Fibroblast of skin of left quadriceps (primary cell): ENCODE results near the gene STXBP1.

ENCODE experiments used
- DNase-seq, 2 experiments: peaks; one replicate each; pipeline ENCODE4 v3.0.0-alpha.2; 2013; ENCODE audit warnings: low read depth in 2 of 2

Gene STXBP1

DNA sequence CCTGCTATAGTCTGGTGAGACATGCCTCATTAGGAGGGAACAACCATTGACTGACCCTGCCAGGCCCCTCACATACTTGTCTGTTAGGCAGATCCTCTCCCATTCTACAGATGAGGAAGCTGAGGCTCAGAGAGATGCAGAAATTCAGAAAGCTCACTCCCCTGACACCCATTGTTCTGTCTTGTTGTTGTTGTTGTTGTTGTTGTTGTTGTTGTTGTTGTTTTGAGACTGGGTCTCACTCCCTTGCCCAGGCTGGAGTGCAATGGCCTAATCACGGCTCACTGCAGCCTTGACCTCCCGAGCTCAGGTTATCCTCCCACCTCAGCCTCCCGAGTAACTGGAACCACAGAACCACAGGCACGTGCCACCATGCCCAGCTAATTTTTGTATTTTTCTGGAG lies 81.6 kb downstream of the STXBP1 start:
- DNase-seq = no peak

GRCh38 chr9:127694890-127695720 lies 83.0 kb downstream of the STXBP1 start:
- DNase-seq = peak; percentile 59 to 64

DNA sequence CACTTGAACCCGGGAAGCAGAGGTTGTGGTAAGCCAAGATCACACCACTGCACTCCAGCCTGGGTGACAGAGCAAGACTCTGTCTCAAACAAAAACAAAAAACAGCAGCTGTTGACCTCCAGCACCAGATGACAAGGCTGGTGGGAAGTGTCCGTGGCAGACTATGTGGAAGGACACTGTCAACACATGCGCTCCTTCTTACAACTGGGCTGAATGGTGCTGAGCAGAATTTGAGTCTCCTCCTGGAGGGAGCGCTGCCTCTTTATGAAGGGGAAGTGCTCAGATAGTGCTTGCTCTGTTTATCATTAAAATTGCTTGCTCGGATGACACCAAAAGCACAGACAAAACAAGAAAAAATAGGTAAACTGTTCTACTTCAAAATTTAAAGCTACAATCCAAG lies 85.5 kb downstream of the STXBP1 start:
- no peak for DNase-seq

- no peak for DNase-seq
Measured at GRCh38 chr9:127698386-127698785, 86.3 kb downstream of the STXBP1 start.

DNA sequence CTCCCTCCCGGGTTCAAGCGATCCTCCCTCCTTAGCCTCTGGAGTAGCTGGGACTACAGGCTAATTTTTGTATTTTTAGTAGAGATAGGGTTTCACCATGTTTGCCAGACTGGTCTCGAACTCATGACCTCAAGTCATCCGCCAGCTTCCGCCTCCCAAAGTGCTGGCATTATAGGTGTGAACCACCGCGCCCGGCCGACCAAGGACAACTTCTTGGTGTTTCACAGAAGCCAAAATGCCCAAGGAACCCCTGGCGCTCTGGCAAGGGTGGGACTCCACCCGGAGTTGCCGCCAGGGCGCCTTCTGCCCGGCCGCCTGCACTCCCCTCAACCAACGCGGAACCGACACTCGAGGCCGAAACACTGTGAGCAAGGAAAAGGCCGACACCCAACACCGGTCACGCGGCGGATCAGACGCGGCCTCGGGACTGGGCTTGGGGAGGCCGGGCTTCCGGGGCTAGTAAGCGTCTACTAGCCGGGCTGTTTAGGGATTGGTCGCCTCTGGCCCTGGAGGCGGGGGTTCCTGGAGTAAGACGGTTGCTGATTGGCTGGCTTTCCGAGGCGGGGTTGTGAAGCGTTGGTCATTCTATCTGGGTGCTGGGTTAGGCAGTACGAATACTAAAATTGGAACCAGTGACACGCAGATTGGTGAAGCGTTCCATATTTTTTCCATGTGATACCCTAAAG lies 87.1 kb downstream of the STXBP1 start:
- peak; percentile 87 to 88 for DNase-seq

- DNase-seq = no peak
Measured at GRCh38 chr9:127700140-127700539, 88.1 kb downstream of the STXBP1 start.

- DNase-seq = no peak
Measured at GRCh38 chr9:127700594-127701255, 88.6 kb downstream of the STXBP1 start.

- no peak for DNase-seq
Measured at GRCh38 chr9:127703289-127703946, 91.3 kb downstream of the STXBP1 start.

DNA sequence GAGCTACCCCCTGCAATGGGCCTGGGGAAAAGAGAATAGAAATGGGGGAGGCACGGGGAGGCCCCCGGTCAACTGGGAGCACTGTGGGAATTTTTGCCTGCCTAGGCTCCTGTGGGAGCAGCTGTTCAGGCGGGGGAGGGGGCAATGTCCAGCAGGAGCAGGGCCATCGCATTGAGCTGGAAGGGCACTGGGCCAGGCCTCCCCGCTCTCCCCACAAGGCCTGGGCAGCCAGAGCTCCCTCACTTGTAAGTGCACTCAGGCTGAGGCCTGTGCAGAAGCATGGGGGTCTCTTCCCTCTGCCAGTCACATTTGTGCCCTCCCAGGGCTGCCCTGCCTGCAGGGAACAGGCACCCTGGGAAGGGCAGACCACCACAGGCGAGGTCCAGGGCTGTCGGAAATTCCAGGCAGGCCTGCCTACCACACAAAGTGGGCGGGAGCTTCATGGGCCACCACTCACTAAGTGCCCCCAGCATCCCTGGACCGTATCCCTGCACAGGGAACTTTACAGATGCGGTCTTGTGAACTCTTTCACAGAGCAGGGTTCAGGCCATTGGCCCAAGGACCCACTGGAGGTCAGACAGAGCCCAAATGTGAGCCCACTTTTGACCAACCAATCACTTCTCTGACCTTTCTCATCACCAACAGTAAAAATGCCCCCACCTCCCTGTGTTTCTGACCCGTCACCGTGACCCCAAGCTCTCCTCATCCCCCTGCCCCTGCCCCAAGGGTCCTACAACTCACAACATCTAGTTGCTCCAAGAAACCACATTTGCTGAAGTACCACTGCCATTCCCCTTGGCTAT lies 93.7 kb downstream of the STXBP1 start:
- no peak for DNase-seq

DNA sequence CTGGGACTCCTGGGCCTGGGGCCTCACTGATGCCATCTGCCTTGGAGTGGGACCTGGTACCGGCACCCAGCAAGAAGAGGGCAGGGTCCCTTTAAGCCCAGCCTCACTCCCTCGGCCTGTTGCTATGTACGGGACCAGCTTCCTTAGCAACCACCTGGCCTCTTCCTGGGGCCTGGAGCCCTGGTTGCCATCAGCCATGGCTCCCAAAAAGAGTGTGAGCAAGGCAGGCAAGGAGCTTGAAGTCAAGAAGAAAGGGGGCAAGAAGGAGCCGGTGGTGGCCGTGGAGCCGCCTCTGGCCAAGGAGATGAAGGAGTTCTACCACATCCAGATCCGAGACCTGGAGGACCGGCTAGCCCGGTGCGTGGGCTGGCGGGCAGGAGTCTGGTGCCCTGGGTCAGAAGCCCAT lies 94.8 kb downstream of the STXBP1 start, which contains the start of gene CFAP157:
CFAP157 (plus strand) TSS at position 153 of the 406 bp plus-strand sequence; CDS start at position 197, 44 bp downstream.
- no peak for DNase-seq

- DNase-seq = no peak
Measured at GRCh38 chr9:127707766-127708165, 95.7 kb downstream of the STXBP1 start.

DNA sequence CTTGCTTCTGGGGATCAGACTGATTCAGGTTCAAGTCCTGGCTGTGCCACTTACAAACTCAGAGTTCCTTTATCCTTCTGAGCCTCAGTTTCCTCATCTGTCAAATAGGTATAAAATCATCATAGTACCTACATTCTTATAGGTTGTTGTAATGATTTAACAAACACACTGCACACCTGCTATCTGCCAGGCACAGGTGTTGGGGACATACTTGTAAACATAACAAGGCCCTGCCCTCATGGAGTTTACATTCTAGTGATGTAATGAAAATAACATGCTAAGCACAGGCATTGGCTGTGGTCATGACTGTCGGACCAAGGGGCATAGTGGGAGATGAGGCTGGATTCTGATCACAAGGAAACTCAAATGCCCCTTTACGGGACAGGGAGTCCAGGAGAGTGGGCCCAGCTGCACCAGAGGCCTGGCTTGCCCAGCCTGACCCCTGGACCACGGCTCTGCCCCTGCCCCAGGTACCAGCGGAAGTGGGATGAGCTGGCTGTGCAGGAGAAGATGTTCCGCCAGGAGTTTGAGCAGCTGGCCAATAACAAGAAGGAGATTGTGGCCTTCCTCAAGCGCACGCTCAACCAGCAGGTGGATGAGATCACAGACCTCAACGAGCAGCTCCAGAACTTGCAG lies 97.0 kb downstream of the STXBP1 start:
- no peak for DNase-seq

DNA sequence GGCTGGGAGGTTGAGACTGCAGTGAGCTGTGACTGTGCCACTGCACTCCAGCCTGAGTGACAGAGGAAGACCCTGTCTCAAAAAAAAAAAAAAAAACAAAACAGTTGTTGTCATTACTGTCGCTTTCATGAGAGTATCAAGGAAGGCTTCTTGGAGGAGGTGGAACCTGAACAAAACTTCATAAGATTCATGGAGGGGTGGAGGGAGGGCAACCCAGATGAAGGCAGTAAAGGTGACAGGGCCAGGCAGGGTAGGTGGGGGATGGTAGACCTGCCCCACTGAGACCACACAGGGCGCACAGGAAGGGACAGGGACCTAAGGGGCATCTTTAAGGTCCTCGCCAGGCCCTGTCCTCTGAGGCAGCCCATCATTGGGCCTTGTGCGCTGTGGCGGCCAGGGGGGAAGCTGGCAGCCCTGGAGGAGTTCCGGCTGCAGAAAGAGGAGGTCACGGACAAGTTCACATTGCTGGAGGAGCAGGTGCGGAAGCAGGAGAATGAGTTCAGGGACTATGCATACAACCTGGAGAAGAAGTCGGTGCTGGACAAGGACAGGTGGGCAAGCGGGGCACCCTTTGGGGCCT lies 98.2 kb downstream of the STXBP1 start:
- no peak for DNase-seq

GRCh38 chr9:127711226-127711701 lies 99.2 kb downstream of the STXBP1 start:
- DNase-seq = no peak

GRCh38 chr9:127711831-127712274 lies 99.8 kb downstream of the STXBP1 start:
- no peak for DNase-seq

DNA sequence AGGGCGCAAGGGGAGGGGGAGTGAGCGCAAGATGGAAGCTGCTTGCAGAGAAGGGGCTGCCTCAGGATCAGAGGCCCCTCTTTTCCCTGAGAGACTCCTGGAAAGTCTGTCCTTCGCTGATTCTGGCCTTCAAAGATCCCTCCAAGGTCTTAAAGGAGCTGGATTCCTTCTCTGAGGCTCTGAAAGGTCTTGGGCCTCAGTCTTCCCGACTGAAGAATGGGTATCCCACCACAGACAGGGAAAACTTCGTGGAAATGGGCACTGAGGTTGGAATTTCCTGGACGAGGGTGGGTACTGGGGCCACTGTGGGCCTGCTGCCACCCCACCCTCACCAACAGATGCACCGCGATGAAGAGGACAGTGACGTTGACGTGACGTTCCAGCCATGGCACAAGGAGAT lies 100.3 kb downstream of the STXBP1 start:
- DNase-seq = no peak

GRCh38 chr9:127712867-127713266 lies 100.8 kb downstream of the STXBP1 start:
- DNase-seq = no peak

DNA sequence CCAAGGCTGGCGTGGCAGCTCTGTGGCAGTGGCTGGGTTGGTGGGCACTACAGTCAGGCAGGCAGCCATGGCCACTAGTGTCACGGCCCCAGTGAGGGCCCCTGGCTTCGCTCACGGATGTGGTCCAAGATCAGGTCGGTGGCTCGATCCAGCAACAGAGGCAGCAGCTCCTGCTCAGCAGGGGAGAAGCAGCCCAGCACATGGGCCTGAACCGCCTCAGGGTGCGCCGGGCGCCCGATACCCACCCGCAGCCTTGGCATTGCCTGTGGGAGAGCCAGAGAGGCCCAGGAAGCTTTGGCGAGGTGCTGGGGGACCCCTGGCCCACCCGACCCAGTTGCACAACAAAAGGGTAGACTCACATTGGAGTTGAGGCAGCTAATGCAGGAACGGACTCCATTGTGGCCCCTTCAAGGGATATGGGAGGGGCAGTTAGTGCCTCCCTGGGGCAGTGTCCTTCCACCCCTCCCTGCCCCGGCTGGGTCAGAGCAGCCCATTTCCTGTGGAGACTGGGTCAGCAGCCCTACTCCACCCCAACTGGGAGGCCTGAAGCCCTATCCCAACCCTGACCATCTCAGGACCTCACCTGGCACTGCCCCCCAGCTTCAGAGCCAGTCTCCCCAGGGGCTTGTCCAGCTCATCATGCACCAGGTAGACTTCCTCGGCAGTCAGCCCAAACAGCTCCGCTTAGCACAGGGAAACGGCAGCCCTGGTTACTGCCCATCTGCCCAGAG lies 102.1 kb downstream of the STXBP1 start:
- no peak for DNase-seq

DNA sequence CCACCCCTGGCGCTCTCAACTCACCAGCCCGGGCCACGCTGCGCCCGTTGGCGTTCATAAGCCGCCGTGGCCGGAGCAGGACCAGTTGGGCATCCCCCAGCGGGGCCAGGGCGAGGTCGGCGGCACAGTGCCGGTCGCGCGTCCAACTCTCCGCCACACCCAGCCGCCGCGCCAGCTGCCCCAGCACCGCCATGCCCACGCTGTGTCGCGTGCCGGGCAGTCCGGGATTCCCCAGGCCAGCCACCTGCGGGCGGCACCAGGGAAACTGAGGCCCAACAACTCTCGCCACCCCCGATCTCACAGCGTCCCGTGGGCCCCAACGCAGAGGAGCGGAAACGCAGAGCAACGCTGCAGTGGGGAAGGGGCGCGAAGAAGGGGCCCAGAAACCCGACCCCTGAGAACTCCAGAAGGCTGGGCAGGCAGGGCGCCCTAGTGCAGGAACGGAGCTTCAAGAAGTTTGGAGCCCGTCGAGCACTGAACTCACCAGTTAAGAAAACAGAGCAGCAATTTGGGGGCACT lies 102.9 kb downstream of the STXBP1 start:
- no peak for DNase-seq
